A549 (cell line): ENCODE measurements around the gene SLC66A3. TPM values are rescaled to one million over a fixed set of nuclear protein-coding genes. Genes with fewer than 3 reads are reported as not detected.
A peak's percentile ranks its signal among the peaks of the same experiment; 100 is the strongest.

ENCODE experiments used
- ATAC-seq, 2 experiments: fragments of 200-7000 bp in 1 of 2; fragments of >200 bp in 1 of 2; cut with Nextera tagmentation in 1 of 2; cut with Tn5 transposase in 1 of 2; 3 replicates each; pipeline versions ENCODE4 v1.8.0 to v1.9.1; 2018 to 2020; ENCODE audit warnings: mild to moderate bottlenecking in 1 of 2, moderate library complexity in 1 of 2
- CTCF ChIA-PET: fragments of 300-600 bp; sonication (Branson Sonifier 250); formaldehyde crosslinking; extraction: SDS; loops from one replicate; lab custom pipeline; 2021; ENCODE audit warnings: antibody characterized with exemption, inconsistent platforms; lab: Yijun Ruan, JAX
- POLR2A ChIA-PET: fragments of 350-600 bp; formaldehyde crosslinking; extraction: SDS; loops from one replicate; lab custom pipeline; 2021; ENCODE audit warnings: antibody characterized with exemption, inconsistent platforms; lab: Yijun Ruan, JAX
- DNase-seq, 2 experiments: peaks; one replicate each; pipeline versions ENCODE4 v3.0.0 to v3.0.0-alpha.2; 2011 to 2016; ENCODE audit warnings: low read depth in 1 of 2, low spot score in 1 of 2
- FAIRE-seq: peaks from 2 replicates; lab custom pipeline; 2011; peaks lifted over from hg19 to GRCh38; lab: Jason Lieb, UNC
- H3K27ac ChIP-seq, 2 experiments: fragments of >200 bp; sonication (Bioruptor Twin); formaldehyde crosslinking; 3 replicates each; pipeline ENCODE4 v1.5.1; 2016 to 2017
- H3K4me1 ChIP-seq: fragments of >200 bp; sonication (Bioruptor Twin); formaldehyde crosslinking; 3 replicates; pipeline ENCODE4 v1.6.1; 2016
- H3K4me2 ChIP-seq: fragments of >200 bp; sonication (Bioruptor Twin); formaldehyde crosslinking; 3 replicates; pipeline ENCODE4 v1.6.1; 2016
- H3K4me3 ChIP-seq: fragments of >200 bp; sonication (Bioruptor Twin); formaldehyde crosslinking; 3 replicates; pipeline ENCODE4 v1.5.1; 2016
- H3K9me3 ChIP-seq: fragments of >200 bp; sonication (Bioruptor Twin); formaldehyde crosslinking; 3 replicates; pipeline ENCODE4 v1.6.1; 2016
- ATOH8 ChIP-seq: fragments of 250-450 bp; sonication (Bioruptor Pico); IDR thresholded peaks from 2 replicates; pipeline ENCODE4 v1.5.0; 2020; ENCODE audit warnings: low read depth, mild to moderate bottlenecking, moderate library complexity
- BCL3 ChIP-seq: fragments of >200 bp; sonication (Bioruptor Twin); formaldehyde crosslinking; IDR thresholded peaks from 3 replicates; pipeline ENCODE4 v1.6.1; 2016
- BHLHE40 ChIP-seq: IDR thresholded peaks from 2 replicates; pipeline ENCODE4 v1.6.1; 2012; ENCODE audit warnings: low read depth, low read length, inconsistent platforms
- CBX2 ChIP-seq: fragments of 200-600 bp; sonication (generic); IDR thresholded peaks from 2 replicates; pipeline ENCODE4 v1.6.1; 2016; ENCODE audit warnings: low read depth, mild to moderate bottlenecking, borderline replicate concordance
- CHD2 ChIP-seq: fragments of 150-350 bp; IDR thresholded peaks from 2 replicates; pipeline ENCODE4 v1.6.1; 2014; ENCODE audit warnings: low read length; ENCODE audit not compliant: partially characterized antibody
- E2F6 ChIP-seq: IDR thresholded peaks from 2 replicates; pipeline ENCODE4 v1.6.1; 2012; ENCODE audit warnings: low read depth, borderline replicate concordance
- EHF ChIP-seq: fragments of 250-450 bp; sonication (Bioruptor Pico); IDR thresholded peaks from 2 replicates; pipeline ENCODE4 v1.5.0; 2020; ENCODE audit warnings: mild to moderate bottlenecking
- FOSL2 ChIP-seq, 2 experiments: fragments of 450-650 bp in 1 of 2; fragments of >200 bp in 1 of 2; sonication (Bioruptor Twin) in 1 of 2; formaldehyde crosslinking; IDR thresholded peaks; 2 replicates each; pipeline versions ENCODE4 v1.5.0 to v1.6.1; 2016 to 2020; ENCODE audit warnings: mild to moderate bottlenecking in 1 of 2, moderate library complexity in 1 of 2
- HEYL ChIP-seq: fragments of 250-450 bp; sonication (Bioruptor Pico); IDR thresholded peaks from 2 replicates; pipeline ENCODE4 v1.8.0; 2021; ENCODE audit warnings: mild to moderate bottlenecking, moderate library complexity
- HOXA7 ChIP-seq: fragments of 250-450 bp; sonication (Bioruptor Pico); IDR thresholded peaks from 2 replicates; pipeline ENCODE4 v1.5.0; 2020; ENCODE audit warnings: mild to moderate bottlenecking, moderate library complexity
- JUN ChIP-seq, 2 experiments: fragments of >200 bp; sonication (Bioruptor Twin); formaldehyde crosslinking; IDR thresholded peaks; 2 replicates in 1 of 2; 3 replicates in 1 of 2; pipeline ENCODE4 v1.6.1; 2016 to 2017
- MAFK ChIP-seq: fragments of 450-650 bp; IDR thresholded peaks from 2 replicates; pipeline ENCODE4 v1.6.1; 2014; ENCODE audit not compliant: partially characterized antibody
- MYC ChIP-seq: IDR thresholded peaks from 2 replicates; pipeline ENCODE4 v1.6.1; 2012; ENCODE audit warnings: mild to moderate bottlenecking, inconsistent platforms, low read length, improper control_type of control experiment, borderline replicate concordance
- PBX3 ChIP-seq: IDR thresholded peaks from 2 replicates; pipeline ENCODE4 v1.6.1; 2012
- PHF8 ChIP-seq: fragments of 200-600 bp; sonication (generic); IDR thresholded peaks from 2 replicates; pipeline ENCODE4 v1.6.1; 2016; ENCODE audit warnings: low read depth, mild to moderate bottlenecking, antibody characterized with exemption, moderate library complexity, borderline replicate concordance
- POLR2A ChIP-seq: IDR thresholded peaks from 2 replicates; pipeline ENCODE4 v1.6.1; 2012; ENCODE audit warnings: mild to moderate bottlenecking, low read length
- RAD21 ChIP-seq, 2 experiments: fragments of >200 bp in 1 of 2; sonication (Bioruptor Twin) in 1 of 2; formaldehyde crosslinking in 1 of 2; IDR thresholded peaks in 1 of 2; conservative IDR thresholded peaks in 1 of 2; 2 replicates in 1 of 2; 3 replicates in 1 of 2; pipeline ENCODE4 v1.6.1; 2012 to 2018; ENCODE audit warnings: inconsistent platforms in 1 of 2
- RFX5 ChIP-seq: fragments of 450-650 bp; IDR thresholded peaks from 2 replicates; pipeline ENCODE4 v1.7.1; 2014; ENCODE audit warnings: antibody characterized with exemption, mild to moderate bottlenecking, moderate library complexity
- WGBS: methylation state at CpG from one replicate; pipeline ENCODE4 v1.1.6; 2017; ENCODE audit errors: missing lambda C conversion rate; 5-methylcytosine and 5-hydroxymethylcytosine counted together
- polyA plus RNA-seq, 4 experiments: library from polyadenylated mRNA; depleted of rRNA in 3 of 4; stranded (reverse); fragments of >200 nt; fragmentation: RNase III in 1 of 4; extraction: RNeasy Plus Mini Kit Qiagen cat#74134 plus additional on column Dnase treatment in 1 of 4; gene quantifications; 2 replicates in 3 of 4; 3 replicates in 1 of 4; pipeline ENCODE4 v1.2.3, GENCODE V29; 2011 to 2017
- TF ChIP-seq, protein P1 (sequence below): IDR thresholded peaks from 2 replicates; pipeline ENCODE4 v1.6.1; 2012
- TF ChIP-seq, protein P2 (sequence below): fragments of 200-600 bp; sonication (generic); IDR thresholded peaks from 2 replicates; pipeline ENCODE4 v1.6.1; 2016; ENCODE audit warnings: antibody characterized with exemption, mild to moderate bottlenecking, moderate library complexity
- TF ChIP-seq, protein P3 (sequence below): fragments of 450-650 bp; IDR thresholded peaks from 2 replicates; pipeline ENCODE4 v1.6.1; 2014; ENCODE audit warnings: antibody characterized with exemption

Gene SLC66A3
- polyA plus RNA-seq, 2 of the 4 experiments (the other 2 are of a cell fraction): 24.9 to 69.8 TPM

- peak; percentile 97 to 99 for DNase-seq
- Histone ChIP-seq H3K27ac (peak overlapping the region; percentile 87 to 90), H3K4me2 (peak overlapping the region; percentile 75)
- CTCF ChIA-PET: interaction anchor here (0.7 to 16.6 kb wide), 7 partner anchors 12 to 322 kb away, joined by 3 to 224 read pairs (median 4); a partner anchor contains a TSS
- TF ChIP-seq, protein P1, sequence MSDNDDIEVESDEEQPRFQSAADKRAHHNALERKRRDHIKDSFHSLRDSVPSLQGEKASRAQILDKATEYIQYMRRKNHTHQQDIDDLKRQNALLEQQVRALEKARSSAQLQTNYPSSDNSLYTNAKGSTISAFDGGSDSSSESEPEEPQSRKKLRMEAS: 0 out of 2 replicates have a peak, but pooled peaks have one; percentile 18
- TF ChIP-seq HOXA7 (CRISPR knock-in tag): no peak
- TF ChIP-seq BCL3: peak; percentile 69; the same call in 1 of the 3 replicates
- 0 out of 2 replicates have a peak, but pooled peaks have one; percentile 4 for TF ChIP-seq ATOH8 (CRISPR knock-in tag)
- TF ChIP-seq EHF: peak; percentile 77; the same call in 1 of the 2 replicates
- peak in 1 of 2 experiments; percentile 13; a peak in 1 of 5 replicates for TF ChIP-seq RAD21 (conservative IDR thresholded peaks at IDR 0.05 in 1 of 2, IDR thresholded peaks at IDR 0.05 in 1 of 2)
- peak; percentile 73; the same call in 1 of the 2 replicates for TF ChIP-seq E2F6
- TF ChIP-seq, protein P2, sequence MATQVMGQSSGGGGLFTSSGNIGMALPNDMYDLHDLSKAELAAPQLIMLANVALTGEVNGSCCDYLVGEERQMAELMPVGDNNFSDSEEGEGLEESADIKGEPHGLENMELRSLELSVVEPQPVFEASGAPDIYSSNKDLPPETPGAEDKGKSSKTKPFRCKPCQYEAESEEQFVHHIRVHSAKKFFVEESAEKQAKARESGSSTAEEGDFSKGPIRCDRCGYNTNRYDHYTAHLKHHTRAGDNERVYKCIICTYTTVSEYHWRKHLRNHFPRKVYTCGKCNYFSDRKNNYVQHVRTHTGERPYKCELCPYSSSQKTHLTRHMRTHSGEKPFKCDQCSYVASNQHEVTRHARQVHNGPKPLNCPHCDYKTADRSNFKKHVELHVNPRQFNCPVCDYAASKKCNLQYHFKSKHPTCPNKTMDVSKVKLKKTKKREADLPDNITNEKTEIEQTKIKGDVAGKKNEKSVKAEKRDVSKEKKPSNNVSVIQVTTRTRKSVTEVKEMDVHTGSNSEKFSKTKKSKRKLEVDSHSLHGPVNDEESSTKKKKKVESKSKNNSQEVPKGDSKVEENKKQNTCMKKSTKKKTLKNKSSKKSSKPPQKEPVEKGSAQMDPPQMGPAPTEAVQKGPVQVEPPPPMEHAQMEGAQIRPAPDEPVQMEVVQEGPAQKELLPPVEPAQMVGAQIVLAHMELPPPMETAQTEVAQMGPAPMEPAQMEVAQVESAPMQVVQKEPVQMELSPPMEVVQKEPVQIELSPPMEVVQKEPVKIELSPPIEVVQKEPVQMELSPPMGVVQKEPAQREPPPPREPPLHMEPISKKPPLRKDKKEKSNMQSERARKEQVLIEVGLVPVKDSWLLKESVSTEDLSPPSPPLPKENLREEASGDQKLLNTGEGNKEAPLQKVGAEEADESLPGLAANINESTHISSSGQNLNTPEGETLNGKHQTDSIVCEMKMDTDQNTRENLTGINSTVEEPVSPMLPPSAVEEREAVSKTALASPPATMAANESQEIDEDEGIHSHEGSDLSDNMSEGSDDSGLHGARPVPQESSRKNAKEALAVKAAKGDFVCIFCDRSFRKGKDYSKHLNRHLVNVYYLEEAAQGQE: no peak
- TF ChIP-seq MYC: no peak
- peak; percentile 55 to 77; a peak in 2 of 5 replicates for TF ChIP-seq JUN (IDR thresholded peaks at IDR 0.05)
- TF ChIP-seq POLR2A: peak; percentile 78
- TF ChIP-seq, all 56 proteins: peak for 8
- POLR2A ChIA-PET: interaction anchor here (0.6 to 2.0 kb wide), 16 partner anchors 9 to 439 kb away, joined by 3 to 17 read pairs (median 4); partner anchors contain the start of genes KCNF1, PDIA6 and ROCK2
- ATAC-seq (peak; percentile 84 to 85), FAIRE-seq (no peak)
- peak overlapping the region; percentile 72 for H3K4me3 ChIP-seq
- WGBS: 0% methylated on average over 14 of the region's 49 CpGs
- H3K9me3 ChIP-seq: no peaks in the 10 kb centered on the region
- peaks cover 14% of the 10 kb centered on the region for H3K4me1 ChIP-seq
These were observed 315 bp upstream of the SLC66A3 start for GRCh38 chr2:11154923-11155380.

DNA sequence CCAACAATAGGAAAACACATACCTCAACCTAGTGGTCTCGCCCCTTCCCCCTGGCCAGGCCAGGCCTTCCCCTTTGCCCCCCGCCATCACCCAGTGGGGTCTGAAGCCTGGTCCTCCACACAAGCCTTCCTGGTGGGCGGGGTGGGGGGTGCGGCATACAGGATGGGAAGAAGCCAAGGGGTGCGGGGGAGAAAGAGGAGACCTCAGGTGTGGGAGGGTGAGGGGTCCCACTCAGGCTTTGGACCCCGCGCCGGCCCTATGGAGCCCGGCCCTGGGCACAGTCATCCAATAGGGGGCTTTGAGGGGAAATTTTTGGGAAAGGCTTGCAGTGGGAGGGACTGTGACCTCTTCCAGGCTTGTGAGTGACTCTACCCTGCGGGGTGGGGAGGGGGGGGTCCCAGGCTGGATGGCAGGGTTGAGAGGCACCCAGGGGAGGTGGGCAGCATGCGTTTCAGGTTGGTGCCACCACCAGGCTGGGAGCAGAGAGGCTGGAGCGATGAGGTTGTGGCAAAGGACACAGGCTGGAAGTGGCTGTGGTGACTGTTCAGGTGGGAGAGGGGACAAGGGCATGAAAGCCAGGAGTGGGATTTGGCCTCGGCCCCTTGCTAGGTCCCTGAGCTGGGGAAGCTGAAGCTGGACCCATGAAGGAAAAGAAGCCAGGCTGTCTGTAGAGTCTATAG, 1.3 kb downstream of the SLC66A3 start:
- TF ChIP-seq BHLHE40 (no peak), PBX3 (no peak), PHF8 (no peak), MAFK (no peak), HEYL (CRISPR knock-in tag) (no peak), CBX2 (no peak), CHD2 (no peak), RFX5 (no peak), FOSL2 (IDR thresholded peaks at IDR 0.05) (no peak), FOSL2 (CRISPR knock-in tag; IDR thresholded peaks at IDR 0.05) (no peak), POLR2A (no peak)
- TF ChIP-seq, protein P3, sequence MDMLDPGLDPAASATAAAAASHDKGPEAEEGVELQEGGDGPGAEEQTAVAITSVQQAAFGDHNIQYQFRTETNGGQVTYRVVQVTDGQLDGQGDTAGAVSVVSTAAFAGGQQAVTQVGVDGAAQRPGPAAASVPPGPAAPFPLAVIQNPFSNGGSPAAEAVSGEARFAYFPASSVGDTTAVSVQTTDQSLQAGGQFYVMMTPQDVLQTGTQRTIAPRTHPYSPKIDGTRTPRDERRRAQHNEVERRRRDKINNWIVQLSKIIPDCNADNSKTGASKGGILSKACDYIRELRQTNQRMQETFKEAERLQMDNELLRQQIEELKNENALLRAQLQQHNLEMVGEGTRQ: no peak
- TF ChIP-seq, all 56 proteins: peak for 0
- Histone ChIP-seq H3K4me3 (peak overlapping the region; percentile 72; the same call in 2 of the 3 replicates), H3K9me3 (no peaks in the 10 kb centered on the region), H3K27ac (peak overlapping the region in 1 of 2 experiments; percentile 90; a peak in 2 of 6 replicates), H3K4me2 (peak overlapping the region; percentile 88), H3K4me1 (peaks cover 14% of the 10 kb centered on the region)
- no peak for DNase-seq
- 90% methylated on average over 9 of the region's 13 CpGs for WGBS
- no peak for ATAC-seq
- CTCF ChIA-PET: interaction anchor here (1.4 to 16.6 kb wide), 2 partner anchors 24 to 255 kb away, joined by 3 to 224 read pairs; a partner anchor contains a TSS
- POLR2A ChIA-PET: no interaction called here
- FAIRE-seq: no peak
